H1 (cell line): Measurements from ENCODE around the gene SH3RF3. TPM values are rescaled to one million over a fixed set of nuclear protein-coding genes. Genes with fewer than 3 reads are reported as not detected.

ENCODE experiments used
- GTF2F1 ChIP-seq: IDR thresholded peaks from 2 replicates; pipeline ENCODE4 v1.6.1; 2012; ENCODE audit warnings: low read depth, low read length, improper control_type of control experiment, borderline replicate concordance
- POU5F1 ChIP-seq: IDR thresholded peaks from 2 replicates; pipeline ENCODE4 v1.6.1; 2011; ENCODE audit warnings: low read depth, mild to moderate bottlenecking, low read length, moderate library complexity
- TAF7 ChIP-seq: optimal IDR thresholded peaks from 2 replicates; pipeline ENCODE3; 2011; ENCODE audit warnings: low read depth, mild to moderate bottlenecking, inconsistent platforms, low read length, moderate library complexity, borderline replicate concordance
- polyA plus RNA-seq, 7 experiments: library from polyadenylated mRNA; depleted of rRNA in 3 of 7; stranded (reverse) in 5 of 7; unstranded in 2 of 7; fragments of >200 nt in 5 of 7; fragments of 200-250 nt in 2 of 7; gene quantifications; 1 replicate in 5 of 7; 2 replicates in 1 of 7; 4 replicates in 1 of 7; pipeline versions ENCODE4 v1.2.1 to v1.2.3, GENCODE V29; 2011 to 2013; ENCODE audit warnings: missing spikeins in 2 of 7, mixed read lengths in 2 of 7
- total RNA-seq: library from RNA; stranded (reverse); fragmentation: NEBNext Ultra II Directional; extraction: Animal tissue kit (Norgen Biotek cat#: 25700); gene quantifications from 2 replicates; pipeline ENCODE4 v1.2.1, GENCODE V29; 2021

Gene SH3RF3
- total and polyA plus RNA-seq, 2 of the 8 experiments (the other 6 are each of a cell fraction or from before 2014, with no cell fraction given), result 0.11 to 0.65 TPM

DNA sequence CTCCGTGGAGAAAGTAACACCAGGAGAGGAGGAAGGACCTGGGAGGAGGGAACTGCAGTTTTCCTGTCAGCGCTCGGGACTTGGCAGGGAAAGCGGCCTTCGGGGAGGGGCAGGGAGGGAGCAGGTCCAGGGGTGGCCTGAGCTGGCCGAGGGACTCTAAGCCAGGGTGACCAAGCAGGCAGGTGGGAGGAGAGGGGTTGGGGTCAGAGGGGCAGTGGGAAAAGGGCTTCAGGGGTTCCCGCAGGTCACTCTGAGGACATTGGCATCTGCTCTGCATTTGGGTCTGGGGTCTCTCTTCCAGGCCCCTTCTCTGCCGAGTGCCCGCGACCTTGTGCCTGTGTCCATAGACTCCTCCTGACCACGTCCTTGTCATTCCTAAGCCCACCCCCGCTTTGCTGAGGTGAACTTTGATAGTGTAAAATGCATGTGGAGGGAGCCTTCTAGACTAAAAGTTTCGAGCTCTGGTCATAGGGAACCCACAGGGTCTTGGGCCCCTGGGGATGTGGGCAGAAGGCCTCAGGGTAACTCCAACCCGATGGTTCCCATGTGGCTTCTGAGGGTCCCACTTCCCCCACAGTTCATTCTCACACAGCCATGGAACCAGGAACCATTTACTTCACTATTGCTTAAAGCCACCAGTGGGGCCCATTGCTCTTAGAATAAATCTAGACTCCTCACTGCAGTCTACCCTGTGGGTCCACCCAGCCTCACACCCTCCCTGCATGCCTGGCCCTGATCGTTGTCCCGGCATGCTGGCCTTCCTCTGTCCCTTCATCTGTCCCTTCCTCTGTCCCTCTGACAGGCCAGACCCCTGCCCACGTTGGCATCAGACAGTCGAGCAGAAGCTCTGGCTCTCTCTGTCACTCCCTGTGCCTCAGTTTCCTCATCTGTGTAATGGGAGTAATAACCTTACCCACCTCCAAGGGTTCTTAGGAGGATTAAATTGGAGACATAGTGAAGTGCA, 255.6 kb downstream of the SH3RF3 start (continued):
- TF ChIP-seq TAF7 (no peak), GTF2F1 (no peak), POU5F1 (no peak)
- TF ChIP-seq, all 59 proteins: peak for 0
